Stomach (tissue), 9 donors: ENCODE results near the gene PHYHD1. TPM values are rescaled to one million over a fixed set of nuclear protein-coding genes. Genes with fewer than 3 reads are reported as not detected.
A peak's percentile ranks its signal among the peaks of the same experiment; 100 is the strongest.

Experiments
- DNase-seq, 2 donors: peaks; one replicate each; pipeline versions ENCODE4 v3.0.0 to v3.0.0-alpha.2; 2013 to 2019
- H3K27ac ChIP-seq, 5 donors: fragments of 200-600 bp in 4 of 5; sonication (generic) in 4 of 5; one replicate each; pipeline ENCODE4 v1.5.1; 2013 to 2019; ENCODE audit warnings: mild to moderate bottlenecking in 1 of 5, moderate library complexity in 1 of 5
- H3K27me3 ChIP-seq, 3 donors: fragments of 200-600 bp; sonication (generic); one replicate each; pipeline ENCODE4 v1.5.1; 2017 to 2019; ENCODE audit warnings: mixed run types in 1 of 3
- H3K36me3 ChIP-seq, 4 donors: fragments of 200-600 bp; sonication (generic); 1 replicate in 3 of 4; 2 replicates in 1 of 4; pipeline ENCODE4 v1.5.1; 2016 to 2019
- H3K4me1 ChIP-seq, 4 donors: fragments of 200-600 bp; sonication (generic); one replicate each; pipeline ENCODE4 v1.5.1; 2016 to 2019
- H3K4me3 ChIP-seq, 4 donors: fragments of 200-600 bp; sonication (generic) in 3 of 4; one replicate each; pipeline ENCODE4 v1.5.1; 2016 to 2019; ENCODE audit warnings: mild to moderate bottlenecking in 1 of 4
- H3K9me3 ChIP-seq, 4 donors: fragments of 200-600 bp; sonication (generic); one replicate each; pipeline ENCODE4 v1.5.1; 2016 to 2019
- CTCF ChIP-seq, 7 experiments: fragments of 450-650 bp in 4 of 7; fragments of 200-600 bp in 3 of 7; sonication (generic) in 3 of 7; IDR thresholded peaks; one replicate each; pipeline ENCODE4 v1.5.1; 2016 to 2019; ENCODE audit warnings: antibody characterized with exemption in 7 of 7, control low read depth in 2 of 7, mild to moderate bottlenecking in 1 of 7
- EP300 ChIP-seq: sonication (generic); formaldehyde crosslinking; IDR thresholded peaks from one replicate; pipeline ENCODE4 v1.6.1; 2017; ENCODE audit warnings: antibody characterized with exemption
- POLR2A ChIP-seq, 4 donors: fragments of 450-650 bp; IDR thresholded peaks; one replicate each; pipeline ENCODE4 v1.6.1; 2016; ENCODE audit warnings: antibody characterized with exemption in 4 of 4, control low read depth in 2 of 4, mild to moderate bottlenecking in 1 of 4, moderate library complexity in 1 of 4
- POLR2AphosphoS5 ChIP-seq, 3 donors: sonication (generic); formaldehyde crosslinking; IDR thresholded peaks; one replicate each; pipeline ENCODE4 v1.6.1; 2016; ENCODE audit warnings: antibody characterized with exemption in 3 of 3
- WGBS, 5 donors: extraction: QIAGEN DNeasy Blood & Tissue Kit in 3 of 5; methylation state at CpG; one replicate each; pipeline versions ENCODE4 v1.1.5 to v1.1.7; 2013 to 2018; 5-methylcytosine and 5-hydroxymethylcytosine counted together
- intact Hi-C: fragments of 100-400 bp; cut with DNase I; formaldehyde crosslinking; loops from one replicate; pipeline ENCODE4 v1.15.1; 2023; ENCODE audit warnings: low total_unique reads
- polyA plus RNA-seq, 3 donors: library from polyadenylated mRNA; stranded (reverse); fragments of 200-250 nt; gene quantifications; one replicate each; pipeline ENCODE4 v1.2.3, GENCODE V29; 2013
- total RNA-seq, 5 donors: library from RNA; depleted of rRNA; stranded (reverse); fragments of >200 nt; gene quantifications; one replicate each; pipeline versions ENCODE4 v1.1.0 to v1.2.3, GENCODE V29; 2014 to 2016
- donor health status: healthy with polysubstance abuse.
- donor health status: Bipolar disorder and iron deficiency.
- donor health status: healthy.

The PHYHD1 gene
- total and polyA plus RNA-seq, 8 donors = 1.4 to 55.8 (median 30.7) TPM

DNA sequence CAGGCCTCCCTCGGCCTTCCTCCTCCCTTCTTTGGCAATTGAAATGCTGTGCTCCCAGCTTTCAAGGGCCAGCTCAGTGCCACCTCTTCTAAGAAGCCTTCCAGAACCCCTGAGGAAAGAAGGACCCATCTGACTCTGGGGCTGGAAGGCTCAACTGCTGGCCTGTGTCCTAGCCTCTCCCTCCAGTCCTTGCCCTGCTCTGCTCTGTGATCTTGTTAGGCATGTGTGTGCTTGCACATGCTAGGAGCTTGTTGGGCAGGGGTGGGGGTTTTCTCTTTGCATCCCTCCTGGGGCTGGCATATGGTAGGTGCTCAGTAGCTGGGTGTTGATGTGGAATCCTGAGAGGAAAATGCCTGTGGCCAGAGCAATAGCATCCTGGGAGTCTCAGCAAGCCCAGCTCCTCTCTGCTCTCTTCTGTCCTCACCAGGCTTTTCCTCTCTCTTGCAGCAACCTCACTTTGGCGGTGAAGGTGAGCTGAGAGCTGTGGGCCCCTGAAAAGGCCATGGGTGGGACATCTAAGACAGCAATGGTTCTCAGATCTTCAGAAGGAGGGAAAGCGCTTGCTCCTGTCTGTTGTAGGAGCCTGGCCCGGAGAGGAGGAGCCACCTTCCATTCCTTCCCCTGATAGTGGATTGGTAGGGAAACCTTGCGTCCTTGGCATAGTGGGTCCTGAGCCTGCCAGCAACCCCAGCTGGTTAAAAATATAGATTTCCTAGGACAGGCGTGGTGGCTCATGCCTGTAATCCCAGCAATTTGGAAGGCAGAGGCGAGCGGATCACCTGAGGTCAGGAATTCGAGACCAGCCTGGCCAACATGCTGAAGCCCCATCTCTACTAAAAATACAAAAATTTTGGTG, 16.8 kb downstream of the PHYHD1 start:
- TF ChIP-seq POLR2A (IDR thresholded peaks at IDR 0.05) (no peak), POLR2AphosphoS5 (IDR thresholded peaks at IDR 0.05) (no peak), CTCF (IDR thresholded peaks at IDR 0.05) (no peak), EP300 (no peak)
- no peaks in the 10 kb centered on the region for H3K27me3 ChIP-seq
- H3K4me1 ChIP-seq = peaks cover 0 to 13% (median 5%) of the 10 kb centered on the region in 4 donors
- no peak overlapping the region for H3K27ac ChIP-seq
- intact Hi-C loops = no loop called here
- no peak for DNase-seq
- H3K36me3 ChIP-seq = peaks cover 0 to 69% (median 31%) of the 10 kb centered on the region in 4 donors
- H3K4me3 ChIP-seq = no peak overlapping the region
- no peaks in the 10 kb centered on the region for H3K9me3 ChIP-seq
- WGBS, 5 donors = 86 to 95% (median 93%) methylated on average over 7 to 9 of the region's 9 CpGs

DNA sequence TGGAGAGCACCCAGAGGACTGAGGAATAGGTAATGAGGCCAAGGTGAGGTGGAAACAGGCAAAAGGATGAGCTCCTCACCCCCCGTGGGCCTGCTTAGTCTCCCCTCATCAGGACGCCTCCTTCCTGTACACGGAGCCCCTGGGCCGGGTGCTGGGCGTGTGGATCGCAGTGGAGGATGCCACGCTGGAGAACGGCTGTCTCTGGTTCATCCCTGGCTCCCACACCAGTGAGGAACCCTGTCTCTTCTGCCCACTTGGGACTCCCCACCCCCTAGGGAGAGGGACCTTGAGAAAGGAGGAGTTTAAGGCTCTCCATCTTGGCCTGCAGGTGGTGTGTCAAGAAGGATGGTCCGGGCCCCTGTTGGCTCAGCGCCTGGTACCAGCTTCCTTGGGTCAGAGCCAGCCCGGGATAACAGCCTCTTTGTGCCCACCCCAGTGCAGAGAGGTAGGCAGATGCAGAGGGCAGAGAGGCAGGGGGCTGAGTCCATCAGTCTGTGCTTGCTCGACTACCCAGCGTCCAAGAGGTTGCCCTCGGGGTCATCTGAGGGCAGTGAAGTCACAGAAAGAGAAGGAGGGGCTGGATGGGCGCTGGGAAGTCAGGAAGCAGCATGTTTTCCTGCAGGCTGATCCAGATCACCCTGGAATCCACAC, 19.6 kb downstream of the PHYHD1 start:
- no peak for TF ChIP-seq CTCF (IDR thresholded peaks at IDR 0.05)
- TF ChIP-seq EP300 = no peak
- no peak for TF ChIP-seq POLR2A (IDR thresholded peaks at IDR 0.05)
- TF ChIP-seq POLR2AphosphoS5 (IDR thresholded peaks at IDR 0.05) = no peak
- intact Hi-C loops = no loop called here
- DNase-seq = no peak
- Histone ChIP-seq H3K36me3 (peaks cover 0 to 76% (median 31%) of the 10 kb centered on the region in 4 donors), H3K9me3 (no peaks in the 10 kb centered on the region), H3K27me3 (no peaks in the 10 kb centered on the region), H3K27ac (peak overlapping the region in 2 of 5 donors; percentile 12 to 18), H3K4me3 (no peak overlapping the region), H3K4me1 (peaks cover 0 to 29% (median 13%) of the 10 kb centered on the region in 4 donors)
- 63 to 76% (median 71%) methylated on average over 14 to 15 of the region's 15 CpGs for WGBS, 5 donors

GRCh38 chr9:128940946-128941755, 20.4 kb downstream of the PHYHD1 start:
- TF ChIP-seq EP300 (no peak), POLR2AphosphoS5 (IDR thresholded peaks at IDR 0.05) (no peak), POLR2A (IDR thresholded peaks at IDR 0.05) (no peak), CTCF (IDR thresholded peaks at IDR 0.05) (no peak)
- intact Hi-C loops = no loop called here
- peak overlapping the region in 4 of 5 donors; percentile 2 to 38 (median 13) for H3K27ac ChIP-seq
- no peak for DNase-seq
- WGBS, 5 donors = 83 to 92% (median 88%) methylated on average over 12 of the region's 12 CpGs
- H3K4me3 ChIP-seq = no peak overlapping the region
- no peaks in the 10 kb centered on the region for H3K27me3 ChIP-seq
- no peaks in the 10 kb centered on the region for H3K9me3 ChIP-seq
- H3K36me3 ChIP-seq = peaks cover 0 to 78% (median 37%) of the 10 kb centered on the region in 4 donors
- peaks cover under 1 to 36% (median 19%) of the 10 kb centered on the region in 4 donors for H3K4me1 ChIP-seq
